ENCODE data around the gene KIF5C. TPM values are rescaled to one million over a fixed set of nuclear protein-coding genes. Genes with fewer than 3 reads are reported as not detected.

Gene KIF5C
- total and polyA plus RNA-seq, 2 experiments from 2014 or later, result 45.0 to 49.1 TPM

GRCh38 chr2:148952621-148953020 lies 77.6 kb downstream of the KIF5C start:
- H3K4me1 ChIP-seq (ENCODE audit: insufficient read depth), result no peaks in the 10 kb centered on the region
- Mint-ChIP-seq H3K36me3 (ENCODE audit: low read depth) (peaks cover 31% of the 10 kb centered on the region), H3K27me3 (ENCODE audit: insufficient read depth, low read depth, poor library complexity) (no peaks in the 10 kb centered on the region), H3K4me3 (no peak overlapping the region), H3K9me3 (no peaks in the 10 kb centered on the region), H3K27ac (no peak overlapping the region), H3K4me1 (no peaks in the 10 kb centered on the region)
- no peak overlapping the region for H2AFZ ChIP-seq
- no peaks in the 10 kb centered on the region for H3K27me3 ChIP-seq (ENCODE audit: insufficient read depth)
- H3K36me3 ChIP-seq (ENCODE audit: insufficient read depth), result peaks cover 7% of the 10 kb centered on the region
- DNase-seq (ENCODE audit: low spot score), result no peak
- H4K20me1 ChIP-seq (replicated peaks; ENCODE audit: insufficient read depth), result no peaks in the 10 kb centered on the region
- H3K79me2 ChIP-seq (replicated peaks; ENCODE audit: insufficient read depth), result no peaks in the 10 kb centered on the region
- H3F3A ChIP-seq (replicated peaks; ENCODE audit: low read depth), result no peaks in the 10 kb centered on the region
- TF ChIP-seq ZNF331 (CRISPR knock-in tag; IDR thresholded peaks at IDR 0.05; ENCODE audit: low read depth) (no peak), NANOG (IDR thresholded peaks at IDR 0.05; ENCODE audit: borderline replicate concordance) (no peak), EZH2 (IDR thresholded peaks at IDR 0.05; ENCODE audit: low read depth, unreplicated experiment) (no peak), CREB1 (CRISPR knock-in tag; IDR thresholded peaks at IDR 0.05; ENCODE audit: low read depth) (no peak), ZNF462 (CRISPR knock-in tag; IDR thresholded peaks at IDR 0.05) (no peak), STAT1 (IDR thresholded peaks at IDR 0.05; ENCODE audit: unreplicated experiment) (no peak), JUNB (IDR thresholded peaks at IDR 0.05; ENCODE audit: unreplicated experiment) (no peak), REST (IDR thresholded peaks at IDR 0.05; ENCODE audit: unreplicated experiment) (no peak), ZNF114 (CRISPR knock-in tag; IDR thresholded peaks at IDR 0.05) (no peak)
- H3K4me2 ChIP-seq, result no peak overlapping the region
- no peaks in the 10 kb centered on the region for H3K9me2 ChIP-seq (ENCODE audit: insufficient read depth)
- no peak overlapping the region for H3K4me3 ChIP-seq
- no peak for ATAC-seq
- H3K27ac ChIP-seq (ENCODE audit: low read depth), result no peak overlapping the region

All from GM23338 (cell line).